ENCODE measurements around the gene DNMT3A. TPM values are rescaled to one million over a fixed set of nuclear protein-coding genes. Genes with fewer than 3 reads are reported as not detected.

Gene DNMT3A
- total and polyA plus RNA-seq, 2 donors from 2014 or later, result 6.5 to 31.4 TPM

DNA sequence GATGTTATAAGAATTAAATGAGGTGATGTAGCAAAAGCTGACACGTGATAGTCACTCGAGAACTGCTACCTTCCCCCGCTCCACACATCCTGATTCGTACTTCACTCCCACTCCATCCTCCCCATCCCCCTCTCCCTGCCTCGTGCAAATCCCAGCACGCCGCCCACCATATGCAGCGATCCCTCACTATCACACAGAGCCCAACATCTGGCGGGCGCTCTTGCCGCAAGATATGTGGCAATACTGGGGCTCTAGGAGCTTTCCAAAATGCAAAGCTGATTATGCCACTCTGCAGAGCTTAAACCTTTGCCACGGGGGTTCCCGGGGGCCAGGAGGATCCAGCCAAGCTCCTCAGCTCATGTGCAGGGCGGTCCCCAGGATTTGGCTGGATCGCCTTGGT lies 37.4 kb downstream of the DNMT3A start:
- FAIRE-seq (no peak), DNase-seq (no peak)
- Histone ChIP-seq H3K27me3 (ENCODE audit: control insufficient read depth, insufficient read depth, low read length) (no peaks in the 10 kb centered on the region), H3K4me3 (ENCODE audit: low read length in 3 of 3) (no peak overlapping the region), H3K27ac (ENCODE audit: low read depth in 2 of 2, low read length in 2 of 2) (no peak overlapping the region), H3K9ac (ENCODE audit: low read length in 3 of 3) (no peak overlapping the region), H3K9me3 (ENCODE audit: control insufficient read depth in 2 of 3, insufficient read depth in 1 of 3, low read length in 3 of 3) (no peaks in the 10 kb centered on the region), H3K4me1 (ENCODE audit: control insufficient read depth in 2 of 3, insufficient read depth in 2 of 3, low read depth in 1 of 3, low read length in 3 of 3) (peaks cover 0 to 16% (median 0%) of the 10 kb centered on the region in 3 donors), H3K36me3 (ENCODE audit: control insufficient read depth in 2 of 3, insufficient read depth in 3 of 3, low read length in 3 of 3) (peaks cover 2 to 18% (median 11%) of the 10 kb centered on the region in 3 donors)
- TF ChIP-seq CTCF (IDR thresholded peaks at IDR 0.05; ENCODE audit: borderline replicate concordance, extremely low read depth, insufficient read depth), result no peak
- intact Hi-C loops (cut with DNase I), result no loop called here

- intact Hi-C loops (cut with DNase I), result no loop called here
- DNase-seq (peak in 3 of 5 donors; percentile 38 to 82 (median 41)), FAIRE-seq (no peak)
- Histone ChIP-seq H3K27me3 (ENCODE audit: control insufficient read depth, insufficient read depth, low read length) (no peaks in the 10 kb centered on the region), H3K9me3 (ENCODE audit: control insufficient read depth in 2 of 3, insufficient read depth in 1 of 3, low read length in 3 of 3) (no peaks in the 10 kb centered on the region), H3K4me3 (ENCODE audit: low read length in 3 of 3) (no peak overlapping the region), H3K9ac (ENCODE audit: low read length in 3 of 3) (no peak overlapping the region), H3K27ac (ENCODE audit: low read depth in 2 of 2, low read length in 2 of 2) (no peak overlapping the region), H3K36me3 (ENCODE audit: control insufficient read depth in 2 of 3, insufficient read depth in 3 of 3, low read length in 3 of 3) (peaks cover 0 to 24% (median 13%) of the 10 kb centered on the region in 3 donors), H3K4me1 (ENCODE audit: control insufficient read depth in 2 of 3, insufficient read depth in 2 of 3, low read depth in 1 of 3, low read length in 3 of 3) (peaks cover 0 to 16% (median 0%) of the 10 kb centered on the region in 3 donors)
- TF ChIP-seq CTCF (IDR thresholded peaks at IDR 0.05; ENCODE audit: borderline replicate concordance, extremely low read depth, insufficient read depth), result no peak
These were observed 38.0 kb downstream of the DNMT3A start for GRCh38 chr2:25303633-25304236.

DNA sequence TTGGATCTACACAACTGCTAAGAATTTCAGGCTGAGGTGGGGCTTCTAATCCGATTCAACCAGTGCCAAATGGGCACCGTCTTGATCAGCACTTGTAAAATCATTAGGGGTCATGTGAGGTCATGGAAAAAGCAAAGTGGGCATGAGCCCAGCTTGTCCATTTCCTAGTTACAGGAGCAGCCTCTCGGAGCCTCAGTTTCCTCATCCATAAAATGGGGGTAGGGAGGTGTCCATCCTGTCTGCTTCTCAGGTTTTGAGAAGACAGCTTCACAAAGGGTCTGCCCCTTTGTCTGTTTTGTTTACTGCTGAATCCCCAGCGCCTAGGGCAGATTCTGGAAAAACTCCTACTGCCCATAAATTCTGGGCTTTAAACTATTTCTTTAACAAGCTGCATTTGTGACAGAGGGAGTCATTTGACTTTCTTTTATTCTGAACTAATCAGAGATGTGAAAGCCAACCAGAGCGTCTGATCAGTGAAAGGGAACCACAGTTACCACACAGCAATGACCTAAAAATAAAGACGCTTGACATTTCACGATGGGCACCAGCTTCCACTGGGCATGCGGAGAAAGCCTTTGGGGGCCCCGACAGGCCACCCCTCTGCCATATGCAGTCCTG lies 38.9 kb downstream of the DNMT3A start:
- Histone ChIP-seq H3K27ac (ENCODE audit: low read depth in 2 of 2, low read length in 2 of 2) (no peak overlapping the region), H3K4me1 (ENCODE audit: control insufficient read depth in 2 of 3, insufficient read depth in 2 of 3, low read depth in 1 of 3, low read length in 3 of 3) (peaks cover 0 to 16% (median 0%) of the 10 kb centered on the region in 3 donors), H3K9me3 (ENCODE audit: control insufficient read depth in 2 of 3, insufficient read depth in 1 of 3, low read length in 3 of 3) (no peaks in the 10 kb centered on the region), H3K9ac (ENCODE audit: low read length in 3 of 3) (no peak overlapping the region), H3K36me3 (ENCODE audit: control insufficient read depth in 2 of 3, insufficient read depth in 3 of 3, low read length in 3 of 3) (peaks cover 0 to 26% (median 15%) of the 10 kb centered on the region in 3 donors), H3K4me3 (ENCODE audit: low read length in 3 of 3) (no peak overlapping the region), H3K27me3 (ENCODE audit: control insufficient read depth, insufficient read depth, low read length) (no peaks in the 10 kb centered on the region)
- TF ChIP-seq CTCF (IDR thresholded peaks at IDR 0.05; ENCODE audit: borderline replicate concordance, extremely low read depth, insufficient read depth), result no peak
- intact Hi-C loops (cut with DNase I), result no loop called here
- DNase-seq, result no peak
- no peak for FAIRE-seq
